MM.1S (cell line): ENCODE measurements around the gene APBB3.

Experiments used
- DNase-seq: peaks from one replicate; pipeline ENCODE4 v3.0.0-alpha.2; 2015
- H2AFZ ChIP-seq: fragments of 300-600 bp; sonication (generic); 2 replicates; pipeline ENCODE4 v1.6.0; 2016; ENCODE audit warnings: antibody characterized with exemption, low read length
- H3F3A ChIP-seq: fragments of 300-600 bp; sonication (generic); 2 replicates; pipeline ENCODE4 v1.6.1; 2016; ENCODE audit warnings: mild to moderate bottlenecking, antibody characterized with exemption, low read length, moderate library complexity, mixed read lengths; ENCODE audit not compliant: insufficient read depth
- H3K27ac ChIP-seq: fragments of 300-600 bp; sonication (generic); 2 replicates; pipeline ENCODE4 v1.5.1; 2016; ENCODE audit warnings: mild to moderate bottlenecking, low read length
- H3K27me3 ChIP-seq: fragments of 300-600 bp; sonication (generic); replicated peaks from 2 replicates; pipeline ENCODE4 v1.6.0; 2016; ENCODE audit warnings: low read length; ENCODE audit not compliant: insufficient read depth
- H3K36me3 ChIP-seq: fragments of 300-600 bp; sonication (generic); replicated peaks from 2 replicates; pipeline ENCODE4 v1.6.1; 2016; ENCODE audit warnings: mild to moderate bottlenecking, low read length, mixed read lengths; ENCODE audit not compliant: insufficient read depth
- H3K4me1 ChIP-seq: fragments of 300-600 bp; sonication (generic); 2 replicates; pipeline ENCODE4 v1.6.1; 2016; ENCODE audit warnings: low read length, mixed read lengths
- H3K4me2 ChIP-seq: fragments of 300-600 bp; sonication (generic); 2 replicates; pipeline ENCODE4 v1.6.0; 2016; ENCODE audit warnings: low read depth, low read length
- H3K4me3 ChIP-seq: fragments of 300-600 bp; sonication (generic); 2 replicates; pipeline ENCODE4 v1.5.1; 2016; ENCODE audit warnings: low read length, mixed read lengths
- H3K79me2 ChIP-seq: fragments of 300-600 bp; sonication (generic); 2 replicates; pipeline ENCODE4 v1.6.1; 2016; ENCODE audit warnings: mixed run types, low read length, mixed read lengths
- H3K9ac ChIP-seq: fragments of 300-600 bp; sonication (generic); 2 replicates; pipeline ENCODE4 v1.6.1; 2016; ENCODE audit warnings: low read length, mixed read lengths
- H3K9me2 ChIP-seq: fragments of 300-600 bp; sonication (generic); replicated peaks from 2 replicates; pipeline ENCODE4 v1.6.1; 2016; ENCODE audit warnings: mild to moderate bottlenecking, low read length, mixed read lengths; ENCODE audit not compliant: insufficient read depth
- H3K9me3 ChIP-seq: fragments of 300-600 bp; sonication (generic); replicated peaks from 2 replicates; pipeline ENCODE4 v1.6.1; 2016; ENCODE audit warnings: mild to moderate bottlenecking, low read length, mixed read lengths; ENCODE audit not compliant: insufficient read depth
- H4K20me1 ChIP-seq: fragments of 300-600 bp; sonication (generic); 2 replicates; pipeline ENCODE4 v1.6.1; 2016; ENCODE audit warnings: mild to moderate bottlenecking, low read length, moderate library complexity, mixed read lengths; ENCODE audit not compliant: insufficient read depth
- CTCF ChIP-seq: fragments of 300-600 bp; sonication (generic); IDR thresholded peaks from 2 replicates; pipeline ENCODE4 v1.5.1; 2016; ENCODE audit warnings: antibody characterized with exemption, low read length, mixed read lengths
- EZH2 ChIP-seq: fragments of 300-600 bp; sonication (generic); optimal IDR thresholded peaks from 2 replicates; pipeline ENCODE3; 2017; ENCODE audit warnings: low read depth, mild to moderate bottlenecking, antibody characterized with exemption, low read length, mixed read lengths
- EZH2phosphoT487 ChIP-seq: fragments of 300-600 bp; sonication (generic); IDR thresholded peaks from 2 replicates; pipeline ENCODE4 v1.6.1; 2018; ENCODE audit warnings: antibody characterized with exemption, low read length

Gene APBB3

GRCh38 chr5:140566665-140567064 lies 2.3 kb upstream of the APBB3 start:
- no peak for TF ChIP-seq EZH2
- TF ChIP-seq CTCF = no peak
- TF ChIP-seq EZH2phosphoT487 = no peak
- Histone ChIP-seq H3F3A (peaks cover 18% of the 10 kb centered on the region), H3K4me3 (no peak overlapping the region), H2AFZ (no peak overlapping the region), H3K9ac (no peak overlapping the region), H3K4me1 (peaks cover 44% of the 10 kb centered on the region), H3K9me3 (no peaks in the 10 kb centered on the region), H3K36me3 (no peaks in the 10 kb centered on the region), H3K27ac (no peak overlapping the region), H3K79me2 (peaks cover 46% of the 10 kb centered on the region), H3K9me2 (no peaks in the 10 kb centered on the region), H4K20me1 (no peaks in the 10 kb centered on the region), H3K27me3 (no peaks in the 10 kb centered on the region), H3K4me2 (no peak overlapping the region)
- no peak for DNase-seq

GRCh38 chr5:140565780-140566095 lies 1.3 kb upstream of the APBB3 start:
- H3K79me2 ChIP-seq = peaks cover 46% of the 10 kb centered on the region
- H3K4me2 ChIP-seq = peak overlapping the region; percentile 70
- H3K36me3 ChIP-seq = no peaks in the 10 kb centered on the region
- H3K27ac ChIP-seq = no peak overlapping the region
- peak overlapping the region; percentile 70 for H3K4me3 ChIP-seq
- no peaks in the 10 kb centered on the region for H3K27me3 ChIP-seq
- H4K20me1 ChIP-seq = no peaks in the 10 kb centered on the region
- H3K9me3 ChIP-seq = no peaks in the 10 kb centered on the region
- no peaks in the 10 kb centered on the region for H3K9me2 ChIP-seq
- no peak for DNase-seq
- H3K9ac ChIP-seq = no peak overlapping the region; the same call in 1 of the 2 replicates
- no peak overlapping the region for H2AFZ ChIP-seq
- no peak for TF ChIP-seq EZH2phosphoT487
- no peak for TF ChIP-seq EZH2
- no peak for TF ChIP-seq CTCF
- peaks cover 18% of the 10 kb centered on the region for H3F3A ChIP-seq
- peaks cover 44% of the 10 kb centered on the region for H3K4me1 ChIP-seq

- no peak for TF ChIP-seq CTCF
- TF ChIP-seq EZH2 = no peak
- no peak for TF ChIP-seq EZH2phosphoT487
- Histone ChIP-seq H2AFZ (peak overlapping the region; percentile 81), H3K4me1 (peaks cover 41% of the 10 kb centered on the region), H3K4me3 (peak overlapping the region; percentile 70), H3K4me2 (peak overlapping the region; percentile 70), H4K20me1 (no peaks in the 10 kb centered on the region), H3K9ac (peak overlapping the region; percentile 89), H3K9me3 (no peaks in the 10 kb centered on the region), H3K27ac (peak overlapping the region; percentile 77), H3F3A (peaks cover 18% of the 10 kb centered on the region), H3K36me3 (no peaks in the 10 kb centered on the region), H3K27me3 (no peaks in the 10 kb centered on the region), H3K79me2 (peaks cover 43% of the 10 kb centered on the region), H3K9me2 (no peaks in the 10 kb centered on the region)
- DNase-seq = no peak
Observed at GRCh38 chr5:140565024-140565779, 804 bp upstream of the APBB3 start.
